GM06990 (cell line): Measurements from ENCODE around the gene OR2A25.

ENCODE experiments used
- DNase-seq: peaks from one replicate; pipeline ENCODE4 v3.0.0-alpha.2; 2011; ENCODE audit not compliant: insufficient read length; ENCODE audit errors: extremely low read depth
- H3K27me3 ChIP-seq: replicated peaks from 2 replicates; pipeline ENCODE4 v1.6.0; 2011; ENCODE audit warnings: low read length; ENCODE audit not compliant: control insufficient read depth, insufficient read depth
- H3K36me3 ChIP-seq: 2 replicates; pipeline ENCODE4 v1.5.1; 2011; ENCODE audit warnings: low read length; ENCODE audit not compliant: control insufficient read depth, insufficient read depth
- H3K4me3 ChIP-seq: replicated peaks from 2 replicates; pipeline ENCODE4 v1.5.1; 2011; ENCODE audit warnings: low read depth, mild to moderate bottlenecking, control low read depth, low read length
- TF ChIP-seq, protein P1 (sequence below): IDR thresholded peaks from 2 replicates; pipeline ENCODE4 v1.5.1; 2011; ENCODE audit warnings: low read length, control low read depth, mild to moderate bottlenecking, inconsistent platforms; ENCODE audit not compliant: insufficient read depth, poor library complexity, severe bottlenecking

Gene OR2A25, protein sequence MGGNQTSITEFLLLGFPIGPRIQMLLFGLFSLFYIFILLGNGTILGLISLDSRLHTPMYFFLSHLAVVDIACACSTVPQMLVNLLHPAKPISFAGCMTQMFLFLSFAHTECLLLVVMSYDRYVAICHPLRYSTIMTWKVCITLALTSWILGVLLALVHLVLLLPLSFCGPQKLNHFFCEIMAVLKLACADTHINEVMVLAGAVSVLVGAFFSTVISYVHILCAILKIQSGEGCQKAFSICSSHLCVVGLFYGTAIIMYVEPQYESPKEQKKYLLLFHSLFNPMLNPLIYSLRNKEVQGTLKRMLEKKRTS

DNA sequence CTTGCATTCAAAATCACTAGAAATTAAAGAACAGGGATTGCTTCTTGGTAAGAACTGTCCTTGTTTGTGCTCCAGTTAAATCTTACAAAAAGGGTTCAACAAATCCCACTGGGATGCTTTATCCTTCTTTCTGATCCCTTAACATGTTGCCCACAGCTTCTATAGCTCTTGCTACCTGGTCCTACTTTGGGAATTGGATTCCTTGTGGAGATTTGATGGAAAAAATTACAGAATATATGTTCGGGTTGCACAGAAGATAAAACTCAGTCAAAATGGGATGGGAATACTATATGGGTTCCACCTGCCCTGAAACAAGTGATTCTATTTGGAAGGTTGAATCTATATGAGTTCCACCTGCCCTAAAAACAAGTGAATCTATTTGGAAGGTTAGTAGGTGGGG is at the start of gene OR2A25:
OR2A25 (plus strand) TSS at position 301 of the 400 bp plus-strand sequence. CDS start 4,409 bp downstream, outside the sequence.
- DNase-seq, result no peak
- TF ChIP-seq, protein P1, sequence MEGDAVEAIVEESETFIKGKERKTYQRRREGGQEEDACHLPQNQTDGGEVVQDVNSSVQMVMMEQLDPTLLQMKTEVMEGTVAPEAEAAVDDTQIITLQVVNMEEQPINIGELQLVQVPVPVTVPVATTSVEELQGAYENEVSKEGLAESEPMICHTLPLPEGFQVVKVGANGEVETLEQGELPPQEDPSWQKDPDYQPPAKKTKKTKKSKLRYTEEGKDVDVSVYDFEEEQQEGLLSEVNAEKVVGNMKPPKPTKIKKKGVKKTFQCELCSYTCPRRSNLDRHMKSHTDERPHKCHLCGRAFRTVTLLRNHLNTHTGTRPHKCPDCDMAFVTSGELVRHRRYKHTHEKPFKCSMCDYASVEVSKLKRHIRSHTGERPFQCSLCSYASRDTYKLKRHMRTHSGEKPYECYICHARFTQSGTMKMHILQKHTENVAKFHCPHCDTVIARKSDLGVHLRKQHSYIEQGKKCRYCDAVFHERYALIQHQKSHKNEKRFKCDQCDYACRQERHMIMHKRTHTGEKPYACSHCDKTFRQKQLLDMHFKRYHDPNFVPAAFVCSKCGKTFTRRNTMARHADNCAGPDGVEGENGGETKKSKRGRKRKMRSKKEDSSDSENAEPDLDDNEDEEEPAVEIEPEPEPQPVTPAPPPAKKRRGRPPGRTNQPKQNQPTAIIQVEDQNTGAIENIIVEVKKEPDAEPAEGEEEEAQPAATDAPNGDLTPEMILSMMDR, result no peak

DNA sequence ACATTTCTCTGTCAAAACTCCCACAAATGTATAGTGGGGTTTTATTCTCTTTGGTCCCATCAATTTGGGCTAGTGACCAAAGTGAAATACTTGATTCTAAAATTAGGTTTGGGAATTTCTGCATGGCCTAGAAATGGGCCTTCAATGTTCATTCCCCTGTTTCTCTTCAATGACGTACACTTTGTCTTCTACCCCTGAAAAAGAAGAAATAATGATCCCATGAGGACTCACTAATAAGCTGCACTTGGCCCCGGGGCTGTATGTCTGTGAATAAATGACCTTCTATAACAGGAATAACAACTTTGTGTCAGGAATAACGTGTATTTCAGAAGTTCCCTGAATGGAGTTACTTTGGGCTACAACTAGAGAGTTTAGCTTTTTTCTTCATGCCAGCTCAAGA is 49.3 kb upstream of the OR2A25 start:
- Histone ChIP-seq H3K27me3 (no peaks in the 10 kb centered on the region), H3K4me3 (no peak overlapping the region), H3K36me3 (no peaks in the 10 kb centered on the region)
- TF ChIP-seq, protein P1, result no peak
- DNase-seq, result no peak

More for the DNA sequence above, at the start of gene OR2A25:
- Histone ChIP-seq H3K36me3 (no peaks in the 10 kb centered on the region), H3K4me3 (no peak within 1 kb of the TSS), H3K27me3 (no peaks in the 10 kb centered on the region)

DNA sequence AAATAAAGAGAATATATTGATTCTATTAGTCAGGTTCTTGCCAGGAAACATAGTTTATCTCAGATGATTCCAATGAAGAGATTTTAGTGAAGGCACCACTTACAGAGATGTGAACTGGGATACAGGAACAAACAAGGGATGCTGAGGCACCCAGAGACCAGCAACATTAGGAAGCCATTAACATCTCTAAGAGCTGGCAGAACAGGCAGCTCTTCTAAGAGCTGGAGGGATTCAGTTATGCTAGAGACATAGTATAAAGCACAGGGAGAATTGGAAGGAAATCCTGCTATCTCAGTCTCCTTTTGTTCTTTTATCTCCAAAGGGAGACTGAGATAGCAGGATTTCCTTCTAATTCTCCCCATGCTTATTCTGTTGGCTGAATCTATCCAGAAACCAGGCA is 47.4 kb upstream of the OR2A25 start:
- Histone ChIP-seq H3K36me3 (no peaks in the 10 kb centered on the region), H3K27me3 (no peaks in the 10 kb centered on the region), H3K4me3 (no peak overlapping the region)
- TF ChIP-seq, protein P1, result no peak
- no peak for DNase-seq

DNA sequence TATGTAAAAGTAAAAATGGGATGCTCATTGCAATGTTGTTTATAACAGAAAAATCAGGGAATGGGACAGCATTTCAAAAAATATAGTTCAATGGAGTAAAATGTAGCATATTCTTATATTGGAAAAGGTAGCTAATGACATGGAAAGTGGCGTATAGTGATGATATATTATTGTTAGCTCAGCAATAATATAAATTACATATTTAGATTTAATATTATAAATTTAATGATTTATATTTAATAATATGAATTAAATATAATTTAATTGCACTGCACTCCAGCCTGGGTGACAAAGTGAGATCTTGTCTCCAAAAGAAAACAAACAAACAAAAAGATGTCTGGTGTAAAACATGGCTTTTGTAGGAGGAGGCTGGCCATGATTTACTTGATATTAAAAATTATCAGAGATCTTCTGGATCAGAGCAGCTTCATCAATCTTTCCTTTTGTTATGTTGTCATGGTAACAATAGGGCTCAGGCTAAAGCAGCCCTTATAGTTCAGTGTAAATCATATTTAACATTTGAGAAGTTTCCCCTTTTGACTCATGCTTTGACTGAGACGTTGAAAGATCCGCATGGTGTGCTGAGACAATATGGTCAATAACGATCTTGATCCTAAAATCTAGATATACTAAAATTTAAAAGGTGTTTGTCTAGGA is 46.3 kb upstream of the OR2A25 start:
- TF ChIP-seq, protein P1, result no peak
- DNase-seq, result no peak
- Histone ChIP-seq H3K27me3 (no peaks in the 10 kb centered on the region), H3K36me3 (no peaks in the 10 kb centered on the region), H3K4me3 (no peak overlapping the region)

DNA sequence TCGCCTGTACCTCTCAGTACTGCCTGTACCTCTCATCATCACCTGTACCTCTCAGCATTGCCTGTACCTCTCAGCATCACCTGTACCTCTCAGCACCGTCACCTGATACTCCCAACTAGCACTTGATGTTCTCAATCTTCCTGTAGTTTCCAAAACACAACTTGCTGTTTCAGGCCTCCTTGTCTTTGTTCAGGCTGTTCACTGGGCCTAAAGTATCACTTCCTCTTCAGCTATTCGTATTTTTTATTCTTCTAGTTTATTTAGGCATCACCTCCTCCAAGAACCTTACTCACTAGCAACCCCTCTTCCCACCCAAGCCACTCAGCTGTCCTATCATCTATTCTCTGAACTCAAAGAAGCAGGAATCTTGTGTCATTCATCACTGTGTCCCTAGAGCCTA is 45.4 kb upstream of the OR2A25 start:
- TF ChIP-seq, protein P1, result no peak
- Histone ChIP-seq H3K4me3 (no peak overlapping the region), H3K36me3 (no peaks in the 10 kb centered on the region), H3K27me3 (no peaks in the 10 kb centered on the region)
- DNase-seq, result no peak
